ENCODE data around the gene DHX8. TPM values are rescaled to one million over a fixed set of nuclear protein-coding genes. Genes with fewer than 3 reads are reported as not detected.

The DHX8 gene
- total RNA-seq, 2 experiments from 2014 or later: 56.0 to 78.8 TPM

GRCh38 chr17:43546319-43547188 is 62.8 kb downstream of the DHX8 start, which contains the start of gene ETV4:
Gene ETV4 (minus strand): TSS chr17:43546340. CDS start chr17:43545617, 723 bp downstream.
- Mint-ChIP-seq H3K36me3 (ENCODE audit: low read depth) (no peaks in the 10 kb centered on the region), H3K27me3 (peaks cover 64% of the 10 kb centered on the region), H3K4me1 (peaks cover 16% of the 10 kb centered on the region), H3K27ac (no peak within 1 kb of the TSS), H3K4me3 (peak within 1 kb of the TSS; percentile 74), H3K9me3 (no peaks in the 10 kb centered on the region)
- POLR2A ChIA-PET: interaction anchor here (0.8 kb wide), 1 partner anchor 953 kb away, joined by 3 read pairs; no protein-coding TSS in a partner anchor
- CTCF ChIA-PET: interaction anchor here (0.5 to 2.8 kb wide), 6 partner anchors 13 to 128 kb away, joined by 3 to 11 read pairs (median 3); partner anchors contain the start of gene DHX8
- DNase-seq: peak; percentile 93

- ChIA-PET CTCF (interaction anchor here (0.9 to 2.8 kb wide), 4 partner anchors 12 to 127 kb away, joined by 3 to 11 read pairs (median 4); partner anchors contain the start of gene DHX8), POLR2A (no interaction called here)
- Mint-ChIP-seq H3K27me3 (peaks cover 62% of the 10 kb centered on the region), H3K4me3 (peak overlapping the region; percentile 74), H3K9me3 (no peaks in the 10 kb centered on the region), H3K4me1 (peaks cover 16% of the 10 kb centered on the region), H3K36me3 (ENCODE audit: low read depth) (no peaks in the 10 kb centered on the region), H3K27ac (no peak overlapping the region)
- no peak for DNase-seq
Observed at GRCh38 chr17:43547189-43547550, 63.4 kb downstream of the DHX8 start.

GRCh38 chr17:43547659-43548256 is 64.0 kb downstream of the DHX8 start:
- POLR2A ChIA-PET: interaction anchor here (0.6 kb wide), 1 partner anchor 42 kb away, joined by 3 read pairs; no protein-coding TSS in a partner anchor

GRCh38 chr17:43548689-43549379 is 65.1 kb downstream of the DHX8 start:
- H3K27me3 Mint-ChIP-seq: peaks cover 53% of the 10 kb centered on the region
- ChIA-PET CTCF (interaction anchor here (2.8 kb wide), 1 partner anchor 65 kb away, joined by 11 read pairs; the partner anchor contains the start of gene DHX8), POLR2A (no interaction called here)
- H3K4me3 Mint-ChIP-seq: no peak overlapping the region
- no peak overlapping the region for H3K27ac Mint-ChIP-seq
- no peaks in the 10 kb centered on the region for H3K36me3 Mint-ChIP-seq (ENCODE audit: low read depth)
- H3K9me3 Mint-ChIP-seq: no peaks in the 10 kb centered on the region
- peaks cover 16% of the 10 kb centered on the region for H3K4me1 Mint-ChIP-seq
- no peak for DNase-seq

More at GRCh38 chr17:43547659-43548256, 64.0 kb downstream of the DHX8 start:
- no peak overlapping the region for H3K27ac Mint-ChIP-seq
- H3K4me3 Mint-ChIP-seq: no peak overlapping the region
- no peaks in the 10 kb centered on the region for H3K36me3 Mint-ChIP-seq (ENCODE audit: low read depth)
- H3K4me1 Mint-ChIP-seq: peaks cover 16% of the 10 kb centered on the region
- H3K27me3 Mint-ChIP-seq: peaks cover 58% of the 10 kb centered on the region
- CTCF ChIA-PET: interaction anchor here (0.9 to 2.8 kb wide), 2 partner anchors 64 to 126 kb away, joined by 3 to 11 read pairs; partner anchors contain the start of gene DHX8
- H3K9me3 Mint-ChIP-seq: no peaks in the 10 kb centered on the region
- no peak for DNase-seq

- H3K9me3 Mint-ChIP-seq: no peaks in the 10 kb centered on the region
- no peak overlapping the region for H3K4me3 Mint-ChIP-seq
- ChIA-PET CTCF (no interaction called here), POLR2A (no interaction called here)
- H3K27ac Mint-ChIP-seq: no peak overlapping the region
- H3K27me3 Mint-ChIP-seq: peaks cover 51% of the 10 kb centered on the region
- no peak for DNase-seq
- no peaks in the 10 kb centered on the region for H3K36me3 Mint-ChIP-seq (ENCODE audit: low read depth)
- H3K4me1 Mint-ChIP-seq: peaks cover 13% of the 10 kb centered on the region
Observed at GRCh38 chr17:43549496-43549895, 65.7 kb downstream of the DHX8 start.

- CTCF ChIA-PET: no interaction called here
- no peak overlapping the region for H3K4me3 Mint-ChIP-seq
- H3K4me1 Mint-ChIP-seq: peaks cover 7% of the 10 kb centered on the region
- no peaks in the 10 kb centered on the region for H3K9me3 Mint-ChIP-seq
- no peak overlapping the region for H3K27ac Mint-ChIP-seq
- POLR2A ChIA-PET: no interaction called here
- no peak for DNase-seq
- H3K27me3 Mint-ChIP-seq: peaks cover 52% of the 10 kb centered on the region
- no peaks in the 10 kb centered on the region for H3K36me3 Mint-ChIP-seq (ENCODE audit: low read depth)
Observed at GRCh38 chr17:43550754-43551153, 67.0 kb downstream of the DHX8 start.

GRCh38 chr17:43552229-43552837 is 68.6 kb downstream of the DHX8 start:
- POLR2A ChIA-PET: no interaction called here
- CTCF ChIA-PET: interaction anchor here (0.6 to 1.7 kb wide), 5 partner anchors 10 to 197 kb away, joined by 3 to 7 read pairs (median 3); no protein-coding TSS in a partner anchor

GRCh38 chr17:43553573-43553972 is 69.8 kb downstream of the DHX8 start:
- DNase-seq: no peak
- ChIA-PET CTCF (interaction anchor here (1.7 kb wide), 1 partner anchor 11 kb away, joined by 7 read pairs; no protein-coding TSS in a partner anchor), POLR2A (no interaction called here)
- Mint-ChIP-seq H3K4me1 (peaks cover 6% of the 10 kb centered on the region), H3K9me3 (no peaks in the 10 kb centered on the region), H3K4me3 (no peak overlapping the region), H3K27ac (no peak overlapping the region), H3K36me3 (ENCODE audit: low read depth) (no peaks in the 10 kb centered on the region), H3K27me3 (peaks cover 31% of the 10 kb centered on the region)

More at GRCh38 chr17:43552229-43552837, 68.6 kb downstream of the DHX8 start:
- Mint-ChIP-seq H3K9me3 (no peaks in the 10 kb centered on the region), H3K36me3 (ENCODE audit: low read depth) (no peaks in the 10 kb centered on the region), H3K27ac (no peak overlapping the region), H3K4me1 (peaks cover 6% of the 10 kb centered on the region), H3K27me3 (peaks cover 41% of the 10 kb centered on the region), H3K4me3 (no peak overlapping the region)
- DNase-seq: no peak

- POLR2A ChIA-PET: no interaction called here
- Mint-ChIP-seq H3K9me3 (no peaks in the 10 kb centered on the region), H3K36me3 (ENCODE audit: low read depth) (no peaks in the 10 kb centered on the region), H3K27ac (no peak overlapping the region), H3K27me3 (peaks cover 21% of the 10 kb centered on the region), H3K4me3 (no peak overlapping the region), H3K4me1 (peaks cover 6% of the 10 kb centered on the region)
- no peak for DNase-seq
- CTCF ChIA-PET: interaction anchor here (1.0 to 1.5 kb wide), 2 partner anchors 22 to 71 kb away, joined by 4 read pairs; partner anchors contain the start of gene DHX8
Observed at GRCh38 chr17:43554857-43555256, 71.1 kb downstream of the DHX8 start.

- no peak overlapping the region for H3K4me3 Mint-ChIP-seq
- H3K4me1 Mint-ChIP-seq: peaks cover 6% of the 10 kb centered on the region
- DNase-seq: no peak
- no peaks in the 10 kb centered on the region for H3K36me3 Mint-ChIP-seq (ENCODE audit: low read depth)
- POLR2A ChIA-PET: no interaction called here
- CTCF ChIA-PET: interaction anchor here (0.8 to 1.5 kb wide), 2 partner anchors 17 to 227 kb away, joined by 3 read pairs; no protein-coding TSS in a partner anchor
- H3K27ac Mint-ChIP-seq: no peak overlapping the region
- H3K9me3 Mint-ChIP-seq: no peaks in the 10 kb centered on the region
- peaks cover 21% of the 10 kb centered on the region for H3K27me3 Mint-ChIP-seq
Observed at GRCh38 chr17:43556292-43556691, 72.5 kb downstream of the DHX8 start.

- CTCF ChIA-PET: interaction anchor here (1.0 to 2.0 kb wide), 2 partner anchors 12 to 26 kb away, joined by 3 to 5 read pairs; no protein-coding TSS in a partner anchor
- POLR2A ChIA-PET: no interaction called here
- H3K9me3 Mint-ChIP-seq: no peaks in the 10 kb centered on the region
- peaks cover 6% of the 10 kb centered on the region for H3K4me1 Mint-ChIP-seq
- no peaks in the 10 kb centered on the region for H3K36me3 Mint-ChIP-seq (ENCODE audit: low read depth)
- H3K27ac Mint-ChIP-seq: no peak overlapping the region
- peaks cover 32% of the 10 kb centered on the region for H3K27me3 Mint-ChIP-seq
- no peak for DNase-seq
- no peak overlapping the region for H3K4me3 Mint-ChIP-seq
Observed at GRCh38 chr17:43558805-43559160, 75.0 kb downstream of the DHX8 start.

GRCh38 chr17:43559161-43559816 is 75.5 kb downstream of the DHX8 start:
- DNase-seq: no peak
- Mint-ChIP-seq H3K36me3 (ENCODE audit: low read depth) (no peaks in the 10 kb centered on the region), H3K27me3 (peaks cover 32% of the 10 kb centered on the region), H3K27ac (no peak overlapping the region), H3K4me3 (no peak overlapping the region), H3K4me1 (peaks cover 6% of the 10 kb centered on the region), H3K9me3 (no peaks in the 10 kb centered on the region)
- CTCF ChIA-PET: interaction anchor here (1.0 to 2.0 kb wide), 2 partner anchors 12 to 27 kb away, joined by 3 to 5 read pairs; no protein-coding TSS in a partner anchor
- POLR2A ChIA-PET: no interaction called here

Measured in activated CD4-positive, alpha-beta T cell treated with anti-CD3 and anti-CD28 coated beads, Interleukin-2, amount 10 ng/mL, durations not matched to agents 7 days and 5 days (primary cell).